HG03064 (cell line): ENCODE measurements around the gene CDH13.

Experiments used
- ATAC-seq: cut with Tn5 transposase; IDR thresholded peaks from one replicate; pipeline ENCODE4 v1.9.1; 2021; ENCODE audit warnings: low read depth; ENCODE audit not compliant: unreplicated experiment

The CDH13 gene

DNA sequence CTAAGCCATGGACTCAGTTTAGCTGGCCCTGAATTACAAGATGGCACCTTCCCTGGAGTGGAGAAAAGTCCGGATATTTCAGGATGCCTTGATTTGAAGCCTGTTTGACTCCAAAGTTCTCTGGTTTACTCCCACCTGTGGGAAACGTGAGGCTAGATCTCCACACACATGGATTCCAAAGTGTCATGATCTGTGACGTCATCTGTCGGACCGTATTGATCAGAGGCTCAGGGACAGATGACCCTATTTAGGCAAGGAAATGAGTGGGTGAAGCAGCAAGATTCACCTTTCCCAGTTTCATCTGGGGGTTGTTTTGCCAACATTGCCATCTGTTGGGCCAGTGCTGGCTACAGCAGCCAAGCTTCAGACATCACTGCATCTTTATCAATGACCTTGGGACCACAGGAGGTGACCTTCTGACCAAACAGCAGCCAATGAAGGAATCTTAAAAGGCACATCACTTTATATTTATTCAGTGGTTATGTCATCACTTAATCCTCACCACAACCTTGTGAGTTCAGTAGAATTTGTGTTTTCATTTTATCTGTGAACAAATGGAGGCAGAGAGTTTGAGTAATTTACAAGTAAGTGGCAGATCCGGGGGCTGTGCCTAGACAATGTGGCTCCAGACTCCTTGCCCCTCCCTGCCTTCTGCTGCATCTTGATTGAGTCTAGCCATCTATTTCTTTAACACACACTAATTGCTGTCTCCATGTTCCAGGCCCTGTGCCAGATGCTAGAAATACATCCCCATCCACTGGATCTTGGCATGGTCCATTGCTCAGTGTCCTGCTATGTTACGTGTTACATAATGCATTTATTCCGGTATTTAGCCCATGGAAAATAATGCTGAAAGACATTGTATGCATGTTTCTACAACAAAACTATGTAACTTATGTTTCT, 1.5 kb upstream of the CDH13 start:
- ATAC-seq = no peak

DNA sequence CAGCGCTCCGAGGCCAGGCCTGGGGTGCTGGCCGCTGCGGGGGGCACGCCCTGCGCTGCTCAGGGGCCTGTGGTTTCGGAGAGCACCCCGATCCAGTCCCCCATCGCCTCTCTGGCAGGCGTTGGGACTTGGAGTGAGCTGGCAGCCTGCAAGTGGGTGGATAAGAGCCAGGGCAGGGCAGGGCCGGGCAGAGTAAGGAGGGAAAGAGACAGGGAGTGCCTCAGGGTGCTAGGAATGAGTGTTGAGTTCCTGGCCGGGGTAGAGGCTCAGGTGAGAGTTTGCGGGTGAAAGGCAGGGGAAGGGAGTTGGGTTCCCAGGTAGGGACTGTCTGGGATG, 1.3 kb downstream of the CDH13 start:
- no peak for ATAC-seq

GRCh38 chr16:82628711-82629110, 1.9 kb downstream of the CDH13 start:
- no peak for ATAC-seq

- no peak for ATAC-seq
These were observed 2.8 kb downstream of the CDH13 start for GRCh38 chr16:82629441-82630027.

- ATAC-seq = no peak
These were observed 3.5 kb downstream of the CDH13 start for GRCh38 chr16:82630219-82630618.

- no peak for ATAC-seq
These were observed 3.9 kb downstream of the CDH13 start for GRCh38 chr16:82630688-82631087.

- no peak for ATAC-seq
These were observed 5.2 kb downstream of the CDH13 start for GRCh38 chr16:82631701-82632685.

- ATAC-seq = no peak
These were observed 7.3 kb downstream of the CDH13 start for GRCh38 chr16:82633964-82634600.

GRCh38 chr16:82634955-82635610, 8.3 kb downstream of the CDH13 start:
- no peak for ATAC-seq

GRCh38 chr16:82636485-82636884, 9.7 kb downstream of the CDH13 start:
- no peak for ATAC-seq

- ATAC-seq = no peak
These were observed 10.2 kb downstream of the CDH13 start for GRCh38 chr16:82636958-82637357.

GRCh38 chr16:82638095-82638798, 11.5 kb downstream of the CDH13 start:
- ATAC-seq = no peak

DNA sequence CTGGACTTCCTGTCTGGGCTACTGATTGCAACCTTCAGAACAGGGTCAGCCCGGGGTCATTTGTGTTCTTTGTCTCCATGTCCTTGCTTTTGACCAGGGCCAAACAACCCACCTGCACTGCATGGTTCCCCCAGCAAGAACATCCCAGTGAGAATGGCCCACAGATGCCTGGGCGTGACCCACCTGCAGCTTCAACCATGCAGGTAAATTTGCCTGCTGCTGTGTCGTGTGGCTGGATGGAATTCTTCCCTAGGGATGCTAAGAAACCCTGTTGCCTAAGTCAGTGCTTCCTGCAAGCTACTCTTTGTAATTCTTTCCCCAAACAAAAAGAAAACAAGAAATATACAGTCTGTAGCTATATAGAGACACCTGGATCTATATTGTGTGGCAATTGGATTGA, 12.5 kb downstream of the CDH13 start:
- no peak for ATAC-seq

- ATAC-seq = no peak
These were observed 13.0 kb downstream of the CDH13 start for GRCh38 chr16:82639666-82640336.

GRCh38 chr16:82641336-82641984, 14.7 kb downstream of the CDH13 start:
- no peak for ATAC-seq

- ATAC-seq = no peak
These were observed 16.4 kb downstream of the CDH13 start for GRCh38 chr16:82643136-82643535.

- no peak for ATAC-seq
These were observed 17.3 kb downstream of the CDH13 start for GRCh38 chr16:82643936-82644630.

DNA sequence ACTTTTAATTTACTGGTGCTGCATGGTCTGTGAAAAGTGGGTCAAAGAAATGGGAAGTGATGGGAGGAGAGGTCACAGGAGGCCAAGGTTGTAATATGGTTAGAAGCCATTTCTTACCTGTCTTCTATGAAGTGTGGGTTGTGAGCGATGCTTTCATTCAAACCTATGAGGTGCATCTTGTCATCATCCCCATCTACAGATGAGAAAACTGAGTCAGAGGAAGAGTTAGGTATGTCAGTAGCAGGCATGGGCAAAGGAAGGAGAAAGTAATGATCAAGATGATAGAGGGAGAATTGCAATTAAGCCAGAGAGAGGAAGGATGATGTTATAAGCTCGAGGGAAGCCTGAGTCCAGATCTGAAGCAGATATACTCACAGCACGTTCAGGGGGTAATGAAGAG, 19.7 kb downstream of the CDH13 start:
- no peak for ATAC-seq
